T-helper 9 cell (primary cell): ENCODE results near the gene ZNF471.

Source experiments
- DNase-seq: peaks from one replicate; pipeline ENCODE4 v3.0.0-alpha.2; 2020

The ZNF471 gene

GRCh38 chr19:56577719-56578602, 70.3 kb downstream of the ZNF471 start:
- no peak for DNase-seq
